Measurements from ENCODE around the gene KRTAP8-1. TPM values are rescaled to one million over a fixed set of nuclear protein-coding genes. Genes with fewer than 3 reads are reported as not detected.
A peak's percentile ranks its signal among the peaks of the same experiment; 100 is the strongest.

KRTAP8-1 gene
- not detected for total RNA-seq

GRCh38 chr21:30813174-30813573 is at the start of gene KRTAP8-1:
Gene KRTAP8-1, minus strand, starts transcription at chr21:30813274. Its CDS starts 54 bp downstream, at chr21:30813220.
- Mint-ChIP-seq H3K27ac (no peak within 1 kb of the TSS), H3K4me1 (no peaks in the 10 kb centered on the region), H3K9me3 (no peaks in the 10 kb centered on the region), H3K4me3 (no peak within 1 kb of the TSS), H3K27me3 (peaks cover 6% of the 10 kb centered on the region), H3K36me3 (ENCODE audit: low read depth) (no peaks in the 10 kb centered on the region)
- no peak for DNase-seq
- CTCF ChIA-PET: no interaction called here
- POLR2A ChIA-PET: no interaction called here

- CTCF ChIA-PET: no interaction called here
- Mint-ChIP-seq H3K4me1 (no peaks in the 10 kb centered on the region), H3K4me3 (no peak overlapping the region), H3K36me3 (ENCODE audit: low read depth) (no peaks in the 10 kb centered on the region), H3K9me3 (no peaks in the 10 kb centered on the region), H3K27ac (no peak overlapping the region), H3K27me3 (peaks cover 7% of the 10 kb centered on the region)
- DNase-seq: no peak
- POLR2A ChIA-PET: no interaction called here
Measured at GRCh38 chr21:30847627-30848500, 34.8 kb upstream of the KRTAP8-1 start.

- Mint-ChIP-seq H3K36me3 (ENCODE audit: low read depth) (no peaks in the 10 kb centered on the region), H3K27ac (no peak overlapping the region), H3K4me3 (no peak overlapping the region), H3K4me1 (no peaks in the 10 kb centered on the region), H3K27me3 (peaks cover 3% of the 10 kb centered on the region), H3K9me3 (no peaks in the 10 kb centered on the region)
- POLR2A ChIA-PET: no interaction called here
- CTCF ChIA-PET: interaction anchor here (0.9 kb wide), 1 partner anchor 11 kb away, joined by 3 read pairs; no protein-coding TSS in a partner anchor
- DNase-seq: no peak
Measured at GRCh38 chr21:30842990-30843389, 29.9 kb upstream of the KRTAP8-1 start.

GRCh38 chr21:30839304-30839703 is 26.2 kb upstream of the KRTAP8-1 start:
- no peak overlapping the region for H3K27ac Mint-ChIP-seq
- CTCF ChIA-PET: interaction anchor here (0.8 to 1.1 kb wide), 2 partner anchors 10 to 108 kb away, joined by 3 read pairs; no protein-coding TSS in a partner anchor
- no peak overlapping the region for H3K4me3 Mint-ChIP-seq
- H3K4me1 Mint-ChIP-seq: no peaks in the 10 kb centered on the region
- DNase-seq: peak; percentile 37
- H3K27me3 Mint-ChIP-seq: peaks cover 3% of the 10 kb centered on the region
- H3K36me3 Mint-ChIP-seq (ENCODE audit: low read depth): no peaks in the 10 kb centered on the region
- H3K9me3 Mint-ChIP-seq: no peaks in the 10 kb centered on the region
- POLR2A ChIA-PET: no interaction called here

- ChIA-PET CTCF (no interaction called here), POLR2A (no interaction called here)
- no peak overlapping the region for H3K27ac Mint-ChIP-seq
- no peaks in the 10 kb centered on the region for H3K36me3 Mint-ChIP-seq (ENCODE audit: low read depth)
- no peaks in the 10 kb centered on the region for H3K9me3 Mint-ChIP-seq
- H3K4me1 Mint-ChIP-seq: no peaks in the 10 kb centered on the region
- peaks cover 6% of the 10 kb centered on the region for H3K27me3 Mint-ChIP-seq
- no peak for DNase-seq
- no peak overlapping the region for H3K4me3 Mint-ChIP-seq
Measured at GRCh38 chr21:30838536-30838935, 25.5 kb upstream of the KRTAP8-1 start.

GRCh38 chr21:30831194-30831765 is 18.2 kb upstream of the KRTAP8-1 start:
- Mint-ChIP-seq H3K4me3 (no peak overlapping the region), H3K27ac (no peak overlapping the region), H3K4me1 (no peaks in the 10 kb centered on the region), H3K9me3 (peaks cover 3% of the 10 kb centered on the region), H3K36me3 (ENCODE audit: low read depth) (no peaks in the 10 kb centered on the region), H3K27me3 (peaks cover 8% of the 10 kb centered on the region)
- ChIA-PET CTCF (interaction anchor here (1.4 kb wide), 1 partner anchor 12 kb away, joined by 3 read pairs; no protein-coding TSS in a partner anchor), POLR2A (no interaction called here)
- peak; percentile 51 for DNase-seq

GRCh38 chr21:30829659-30830058 is 16.6 kb upstream of the KRTAP8-1 start, which contains the start of gene KRTAP7-1:
Gene KRTAP7-1, minus strand, starts transcription at chr21:30829759. Its CDS starts 61 bp downstream, at chr21:30829698.
- ChIA-PET POLR2A (no interaction called here), CTCF (interaction anchor here (0.9 kb wide), 1 partner anchor 25 kb away, joined by 3 read pairs; no protein-coding TSS in a partner anchor)
- no peaks in the 10 kb centered on the region for H3K36me3 Mint-ChIP-seq (ENCODE audit: low read depth)
- H3K27ac Mint-ChIP-seq: no peak within 1 kb of the TSS
- peaks cover 8% of the 10 kb centered on the region for H3K27me3 Mint-ChIP-seq
- H3K9me3 Mint-ChIP-seq: peaks cover 3% of the 10 kb centered on the region
- H3K4me1 Mint-ChIP-seq: no peaks in the 10 kb centered on the region
- H3K4me3 Mint-ChIP-seq: no peak within 1 kb of the TSS
- DNase-seq: no peak

GRCh38 chr21:30818837-30819610 is 6.0 kb upstream of the KRTAP8-1 start:
- ChIA-PET POLR2A (no interaction called here), CTCF (interaction anchor here (1.1 kb wide), 1 partner anchor 38 kb away, joined by 4 read pairs; no protein-coding TSS in a partner anchor)
- Mint-ChIP-seq H3K4me1 (no peaks in the 10 kb centered on the region), H3K9me3 (no peaks in the 10 kb centered on the region), H3K4me3 (no peak overlapping the region), H3K27ac (no peak overlapping the region), H3K27me3 (peaks cover 3% of the 10 kb centered on the region), H3K36me3 (ENCODE audit: low read depth) (no peaks in the 10 kb centered on the region)
- DNase-seq: no peak

GRCh38 chr21:30800605-30801004 is 12.5 kb downstream of the KRTAP8-1 start:
- H3K9me3 Mint-ChIP-seq: peaks cover 2% of the 10 kb centered on the region
- peaks cover 3% of the 10 kb centered on the region for H3K27me3 Mint-ChIP-seq
- no peak overlapping the region for H3K4me3 Mint-ChIP-seq
- H3K27ac Mint-ChIP-seq: no peak overlapping the region
- ChIA-PET CTCF (no interaction called here), POLR2A (no interaction called here)
- no peaks in the 10 kb centered on the region for H3K36me3 Mint-ChIP-seq (ENCODE audit: low read depth)
- DNase-seq: no peak
- H3K4me1 Mint-ChIP-seq: no peaks in the 10 kb centered on the region

GRCh38 chr21:30793581-30794314 is 19.3 kb downstream of the KRTAP8-1 start:
- Mint-ChIP-seq H3K4me3 (no peak overlapping the region), H3K27me3 (peaks cover 4% of the 10 kb centered on the region), H3K9me3 (no peaks in the 10 kb centered on the region), H3K4me1 (no peaks in the 10 kb centered on the region), H3K27ac (no peak overlapping the region), H3K36me3 (ENCODE audit: low read depth) (no peaks in the 10 kb centered on the region)
- no peak for DNase-seq
- ChIA-PET CTCF (no interaction called here), POLR2A (interaction anchor here (0.6 kb wide), 1 partner anchor 287 kb away, joined by 3 read pairs; no protein-coding TSS in a partner anchor)

GRCh38 chr21:30779249-30779648 is 33.8 kb downstream of the KRTAP8-1 start:
- Mint-ChIP-seq H3K4me1 (no peaks in the 10 kb centered on the region), H3K9me3 (no peaks in the 10 kb centered on the region), H3K4me3 (no peak overlapping the region), H3K36me3 (ENCODE audit: low read depth) (no peaks in the 10 kb centered on the region), H3K27ac (no peak overlapping the region), H3K27me3 (peaks cover 5% of the 10 kb centered on the region)
- no peak for DNase-seq
- POLR2A ChIA-PET: no interaction called here
- CTCF ChIA-PET: interaction anchor here (0.8 kb wide), 1 partner anchor 9 kb away, joined by 6 read pairs; no protein-coding TSS in a partner anchor

GRCh38 chr21:30769724-30770431 is 43.2 kb downstream of the KRTAP8-1 start:
- no peaks in the 10 kb centered on the region for H3K36me3 Mint-ChIP-seq (ENCODE audit: low read depth)
- H3K27me3 Mint-ChIP-seq: peaks cover 2% of the 10 kb centered on the region
- no peak overlapping the region for H3K27ac Mint-ChIP-seq
- H3K4me1 Mint-ChIP-seq: no peaks in the 10 kb centered on the region
- no peak overlapping the region for H3K4me3 Mint-ChIP-seq
- DNase-seq: no peak
- CTCF ChIA-PET: interaction anchor here (1.2 kb wide), 1 partner anchor 9 kb away, joined by 6 read pairs; no protein-coding TSS in a partner anchor
- H3K9me3 Mint-ChIP-seq: no peaks in the 10 kb centered on the region
- POLR2A ChIA-PET: no interaction called here

Measured in activated CD4-positive, alpha-beta T cell treated with anti-CD3 and anti-CD28 coated beads, Interleukin-2, amount 10 ng/mL, durations not matched to agents 7 days and 5 days (primary cell).